HG02938 (cell line): ENCODE data around the gene KCNN1.
"Not testable (repeated sequence)": the region's sequence is repeated elsewhere in the genome, so short reads cannot be mapped to it uniquely, and the experiment has no call there.

Experiments
- ATAC-seq: cut with Tn5 transposase; IDR thresholded peaks from one replicate; pipeline ENCODE4 v1.9.1; 2021; ENCODE audit warnings: mild to moderate bottlenecking, moderate library complexity; ENCODE audit not compliant: unreplicated experiment

KCNN1 gene

GRCh38 chr19:17966550-17967256 is at the start of gene KCNN1:
TSS of gene KCNN1 (plus strand) at chr19:17967107. CDS start at chr19:17973889, 6,782 bp downstream.
- ATAC-seq = no peak

- ATAC-seq = not testable (repeated sequence)
Observed at GRCh38 chr19:17918151-17918550, 48.8 kb upstream of the KCNN1 start.

GRCh38 chr19:17919122-17919521 is 47.8 kb upstream of the KCNN1 start:
- ATAC-seq = not testable (repeated sequence)

- ATAC-seq = no peak
Observed at GRCh38 chr19:17920527-17920926, 46.4 kb upstream of the KCNN1 start.

GRCh38 chr19:17922138-17922537 is 44.8 kb upstream of the KCNN1 start:
- no peak for ATAC-seq

- no peak for ATAC-seq
Observed at GRCh38 chr19:17926044-17926443, 40.9 kb upstream of the KCNN1 start.

GRCh38 chr19:17929056-17929455 is 37.9 kb upstream of the KCNN1 start:
- ATAC-seq = no peak

GRCh38 chr19:17931532-17932191 is 35.2 kb upstream of the KCNN1 start:
- no peak for ATAC-seq

GRCh38 chr19:17932485-17933338 is 34.2 kb upstream of the KCNN1 start, which contains the start of gene CCDC124:
TSS of gene CCDC124 (plus strand) at chr19:17933015. CDS start at chr19:17936421, 3,406 bp downstream.
- peak; percentile 72 for ATAC-seq

GRCh38 chr19:17933414-17934129 is 33.3 kb upstream of the KCNN1 start:
- no peak for ATAC-seq

- no peak for ATAC-seq
Observed at GRCh38 chr19:17936379-17936778, 30.5 kb upstream of the KCNN1 start.

- no peak for ATAC-seq
Observed at GRCh38 chr19:17937371-17937900, 29.5 kb upstream of the KCNN1 start.

GRCh38 chr19:17938092-17938845 is 28.6 kb upstream of the KCNN1 start:
- no peak for ATAC-seq

- no peak for ATAC-seq
Observed at GRCh38 chr19:17942181-17942580, 24.7 kb upstream of the KCNN1 start.

- ATAC-seq = no peak
Observed at GRCh38 chr19:17942582-17943273, 24.2 kb upstream of the KCNN1 start.

- no peak for ATAC-seq
Observed at GRCh38 chr19:17943274-17944221, 23.4 kb upstream of the KCNN1 start.

GRCh38 chr19:17944301-17944700 is 22.6 kb upstream of the KCNN1 start:
- ATAC-seq = no peak
